ENCODE results near the gene TRIM6. TPM values are rescaled to one million over a fixed set of nuclear protein-coding genes. Genes with fewer than 3 reads are reported as not detected.
A peak's percentile ranks its signal among the peaks of the same experiment; 100 is the strongest.

The TRIM6 gene
- total and polyA plus RNA-seq, 2 donors = 1.7 to 2.9 TPM

DNA sequence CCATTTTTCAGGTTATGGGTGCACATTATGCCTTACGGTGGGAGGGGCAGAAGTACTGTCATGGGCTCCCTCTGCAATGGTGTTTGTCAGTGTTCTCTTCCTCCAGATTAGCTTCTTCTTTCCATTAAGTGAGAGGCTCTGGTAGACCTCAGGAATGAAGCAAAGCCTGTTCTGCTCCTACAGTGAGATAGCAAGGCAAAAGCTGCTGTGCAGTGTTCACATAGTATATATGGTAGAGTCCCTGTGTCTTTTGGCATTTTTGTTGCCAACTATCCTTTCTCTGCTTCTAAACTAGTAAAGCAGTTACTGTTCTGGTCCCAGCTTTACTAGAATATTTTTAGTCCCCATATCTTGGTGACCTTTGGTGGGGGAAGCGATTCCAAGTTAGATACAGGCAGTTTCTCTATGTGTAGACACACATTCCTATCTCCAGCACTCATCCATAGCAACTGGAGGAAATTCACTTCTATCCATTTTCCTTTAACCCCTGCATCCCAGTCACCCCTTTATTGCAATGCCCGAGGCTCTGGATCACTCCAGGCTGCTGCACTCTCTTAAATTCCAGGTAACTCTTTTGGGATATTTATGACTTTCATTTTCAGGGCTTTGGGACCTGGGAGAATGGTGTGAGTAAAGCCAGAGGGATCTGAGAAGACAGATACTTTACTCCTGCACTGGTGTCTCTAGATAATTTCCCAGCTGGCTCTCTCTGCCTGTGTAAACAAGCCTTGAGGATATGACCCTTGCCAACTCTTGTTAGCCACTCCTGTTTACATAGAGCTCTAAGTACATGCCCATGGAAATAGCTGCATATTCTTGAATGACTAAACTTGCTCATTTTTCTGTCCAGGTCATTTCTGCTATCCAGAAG, 24.4 kb downstream of the TRIM6 start:
- no peak overlapping the region for H3K4me3 ChIP-seq (ENCODE audit: low read length in 2 of 2)
- H3K9me3 ChIP-seq (ENCODE audit: control insufficient read depth in 2 of 2, insufficient read depth in 1 of 2, low read length in 1 of 2) = no peaks in the 10 kb centered on the region
- no peak for DNase-seq (ENCODE audit: low read depth in 6 of 9, low spot score in 9 of 9)
- no peaks in the 10 kb centered on the region for H3K36me3 ChIP-seq (ENCODE audit: control insufficient read depth in 2 of 2, insufficient read depth in 2 of 2, low read length in 1 of 2)
- no peak overlapping the region for H3K27ac ChIP-seq (ENCODE audit: low read depth in 1 of 2, low read length in 1 of 2)
- WGBS = 80% methylated on average over 3 of the region's 3 CpGs
- no peaks in the 10 kb centered on the region for H3K27me3 ChIP-seq (ENCODE audit: control insufficient read depth in 2 of 2, insufficient read depth in 1 of 2, low read length in 1 of 2)
- H3K4me1 ChIP-seq (ENCODE audit: control insufficient read depth in 2 of 2, insufficient read depth in 2 of 2, low read length in 2 of 2) = peaks cover 4 to 13% of the 10 kb centered on the region in 2 donors

DNA sequence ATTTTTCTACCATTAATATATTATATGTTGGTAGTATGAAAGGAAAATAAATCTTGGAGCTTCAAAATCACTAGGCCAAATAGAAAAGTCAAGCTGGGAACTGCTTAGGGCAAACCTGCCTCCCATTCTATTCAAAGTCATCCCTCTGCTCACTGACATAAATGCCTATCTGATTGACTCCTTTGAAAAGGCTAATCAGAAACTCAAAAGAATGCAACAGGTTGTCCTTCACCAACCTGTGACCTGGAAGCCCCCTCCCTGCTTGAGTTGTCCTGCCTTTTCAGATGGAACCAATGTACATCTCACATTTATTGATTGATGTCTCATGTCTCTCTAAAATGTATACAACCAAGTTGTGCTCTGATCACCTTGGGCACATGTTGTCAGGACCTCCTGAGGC, 25.1 kb downstream of the TRIM6 start:
- H3K4me1 ChIP-seq (ENCODE audit: control insufficient read depth in 2 of 2, insufficient read depth in 2 of 2, low read length in 2 of 2) = peaks cover 6 to 13% of the 10 kb centered on the region in 2 donors
- no peaks in the 10 kb centered on the region for H3K36me3 ChIP-seq (ENCODE audit: control insufficient read depth in 2 of 2, insufficient read depth in 2 of 2, low read length in 1 of 2)
- DNase-seq (ENCODE audit: low read depth in 6 of 9, low spot score in 9 of 9) = no peak
- H3K27ac ChIP-seq (ENCODE audit: low read depth in 1 of 2, low read length in 1 of 2) = no peak overlapping the region
- no peaks in the 10 kb centered on the region for H3K27me3 ChIP-seq (ENCODE audit: control insufficient read depth in 2 of 2, insufficient read depth in 1 of 2, low read length in 1 of 2)
- no peaks in the 10 kb centered on the region for H3K9me3 ChIP-seq (ENCODE audit: control insufficient read depth in 2 of 2, insufficient read depth in 1 of 2, low read length in 1 of 2)
- no peak overlapping the region for H3K4me3 ChIP-seq (ENCODE audit: low read length in 2 of 2)

DNA sequence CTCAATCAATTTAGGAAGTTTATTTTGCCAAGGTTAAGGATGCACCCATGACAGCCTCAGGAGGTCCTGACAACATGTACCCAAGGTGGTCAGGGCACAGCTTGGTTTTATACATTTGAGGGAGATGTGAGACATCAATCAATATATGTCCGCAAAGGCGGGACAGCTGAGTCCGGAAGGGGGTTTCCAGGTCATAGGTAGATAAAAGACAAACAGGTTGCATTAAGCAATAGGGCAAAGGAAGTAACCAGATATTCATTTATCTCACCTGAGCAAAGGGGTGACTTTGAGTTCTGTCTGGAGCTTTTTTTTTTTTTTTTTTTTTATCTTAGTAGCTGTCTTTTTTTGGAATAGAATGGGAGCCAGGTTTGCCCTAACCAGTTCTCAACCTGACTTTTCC, 26.4 kb downstream of the TRIM6 start:
- no peaks in the 10 kb centered on the region for H3K9me3 ChIP-seq (ENCODE audit: control insufficient read depth in 2 of 2, insufficient read depth in 1 of 2, low read length in 1 of 2)
- DNase-seq (ENCODE audit: low read depth in 6 of 9, low spot score in 9 of 9) = no peak
- H3K36me3 ChIP-seq (ENCODE audit: control insufficient read depth in 2 of 2, insufficient read depth in 2 of 2, low read length in 1 of 2) = no peaks in the 10 kb centered on the region
- H3K4me3 ChIP-seq (ENCODE audit: low read length in 2 of 2) = no peak overlapping the region
- H3K4me1 ChIP-seq (ENCODE audit: control insufficient read depth in 2 of 2, insufficient read depth in 2 of 2, low read length in 2 of 2) = peaks cover 6 to 13% of the 10 kb centered on the region in 2 donors
- H3K27ac ChIP-seq (ENCODE audit: low read depth in 1 of 2, low read length in 1 of 2) = no peak overlapping the region
- no peaks in the 10 kb centered on the region for H3K27me3 ChIP-seq (ENCODE audit: control insufficient read depth in 2 of 2, insufficient read depth in 1 of 2, low read length in 1 of 2)
- WGBS = 98% methylated on average over 3 of the region's 3 CpGs

DNA sequence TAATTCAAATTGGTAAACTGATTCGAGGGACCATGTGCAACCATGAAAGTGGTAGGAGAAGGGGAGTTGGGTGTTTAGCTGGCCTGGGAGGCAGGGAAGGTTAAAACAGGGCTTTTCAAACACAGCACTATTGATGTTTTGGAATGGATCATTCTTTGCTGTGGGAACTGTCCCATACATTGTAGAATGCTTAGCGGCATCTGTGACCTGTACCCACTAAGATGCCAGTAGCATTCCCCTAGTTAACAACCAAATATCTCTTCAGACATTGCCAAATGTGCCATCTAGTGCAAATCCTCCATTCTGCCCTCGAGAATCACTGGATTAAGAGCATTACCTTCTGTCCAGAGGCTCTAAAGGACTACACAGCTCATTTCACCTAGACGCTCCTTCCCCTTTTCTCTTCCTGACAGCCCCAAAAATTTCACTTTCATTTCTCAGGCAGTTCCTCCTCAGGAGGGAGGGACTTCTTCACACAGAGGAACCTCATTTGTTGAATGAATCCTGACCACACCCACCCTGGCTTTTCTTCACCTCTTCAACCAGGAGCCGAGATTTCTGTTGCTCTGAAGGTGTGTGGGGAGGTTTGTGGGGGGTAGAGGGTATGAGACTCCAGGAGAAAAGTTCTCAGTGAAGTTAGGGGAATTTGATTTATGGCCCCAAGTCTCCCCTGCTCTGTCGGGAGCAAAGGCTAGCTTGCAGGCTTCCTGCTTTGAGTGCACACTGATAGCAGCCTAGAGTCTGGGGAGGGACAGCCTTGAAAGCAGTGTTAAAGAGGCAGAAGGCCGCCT, 28.2 kb downstream of the TRIM6 start, which contains the start of gene TRIM34:
Gene TRIM34 (plus strand): TSS at position 513 of the 791 bp plus-strand sequence. CDS start 7,331 bp downstream, outside the sequence.
- Histone ChIP-seq H3K36me3 (ENCODE audit: control insufficient read depth in 2 of 2, insufficient read depth in 2 of 2, low read length in 1 of 2) (no peaks in the 10 kb centered on the region), H3K4me3 (ENCODE audit: low read length in 2 of 2) (peak within 1 kb of the TSS; percentile 61 to 63), H3K9me3 (ENCODE audit: control insufficient read depth in 2 of 2, insufficient read depth in 1 of 2, low read length in 1 of 2) (no peaks in the 10 kb centered on the region), H3K27me3 (ENCODE audit: control insufficient read depth in 2 of 2, insufficient read depth in 1 of 2, low read length in 1 of 2) (no peaks in the 10 kb centered on the region), H3K4me1 (ENCODE audit: control insufficient read depth in 2 of 2, insufficient read depth in 2 of 2, low read length in 2 of 2) (peaks cover 6 to 13% of the 10 kb centered on the region in 2 donors), H3K27ac (ENCODE audit: low read depth in 1 of 2, low read length in 1 of 2) (peak within 1 kb of the TSS; percentile 75 to 85)
- peak; percentile 63 to 91 (median 77) for DNase-seq (ENCODE audit: low read depth in 6 of 9, low spot score in 9 of 9)
- WGBS = 24% methylated on average over 7 of the region's 7 CpGs

DNA sequence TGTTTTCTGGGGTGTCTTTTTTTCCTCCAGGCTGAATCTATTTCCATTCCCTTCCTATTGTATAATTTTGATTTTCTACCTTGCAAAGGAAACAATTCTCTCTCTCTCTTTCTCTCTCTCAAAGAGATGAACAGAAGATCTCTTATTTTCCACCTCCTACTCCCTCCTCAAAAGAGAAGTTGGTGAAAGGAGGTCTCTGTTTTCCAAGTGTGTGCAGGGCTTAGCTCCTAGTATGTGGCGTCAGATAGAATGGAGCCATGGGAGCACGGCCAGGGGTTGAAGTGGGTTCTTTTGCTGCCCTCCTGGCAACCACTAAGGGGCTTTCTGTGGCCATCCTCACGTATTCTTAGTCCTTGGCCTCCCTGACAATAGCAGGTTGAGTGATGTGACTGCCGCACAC, 28.8 kb downstream of the TRIM6 start:
- peak overlapping the region; percentile 15 to 70 for H3K27ac ChIP-seq (ENCODE audit: low read depth in 1 of 2, low read length in 1 of 2)
- no peaks in the 10 kb centered on the region for H3K27me3 ChIP-seq (ENCODE audit: control insufficient read depth in 2 of 2, insufficient read depth in 1 of 2, low read length in 1 of 2)
- peak in 1 of 9 donors; percentile 17 for DNase-seq (ENCODE audit: low read depth in 6 of 9, low spot score in 9 of 9)
- H3K4me3 ChIP-seq (ENCODE audit: low read length in 2 of 2) = peak overlapping the region; percentile 61 to 63
- H3K36me3 ChIP-seq (ENCODE audit: control insufficient read depth in 2 of 2, insufficient read depth in 2 of 2, low read length in 1 of 2) = no peaks in the 10 kb centered on the region
- H3K4me1 ChIP-seq (ENCODE audit: control insufficient read depth in 2 of 2, insufficient read depth in 2 of 2, low read length in 2 of 2) = peaks cover 6 to 13% of the 10 kb centered on the region in 2 donors
- no peaks in the 10 kb centered on the region for H3K9me3 ChIP-seq (ENCODE audit: control insufficient read depth in 2 of 2, insufficient read depth in 1 of 2, low read length in 1 of 2)
- 46% methylated on average over 4 of the region's 4 CpGs for WGBS

DNA sequence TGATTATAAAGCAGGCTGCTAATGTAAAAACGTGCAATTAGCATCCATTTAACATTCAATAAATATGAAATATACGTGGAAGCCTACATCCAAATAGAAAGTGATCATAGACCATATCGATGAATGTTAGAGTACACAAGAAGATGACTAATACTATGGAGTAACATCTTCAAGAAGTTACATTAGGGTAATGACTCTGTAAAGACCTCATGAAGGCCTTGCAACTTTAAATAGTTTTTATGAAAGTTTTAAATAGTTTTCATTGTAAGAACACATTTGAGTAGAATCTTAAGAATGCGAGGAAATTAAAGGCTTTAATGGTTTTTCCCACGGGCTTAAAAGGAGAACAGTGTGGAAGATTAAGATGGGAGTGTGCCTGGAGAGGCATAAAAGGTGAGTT, 29.8 kb downstream of the TRIM6 start:
- H3K27me3 ChIP-seq (ENCODE audit: control insufficient read depth in 2 of 2, insufficient read depth in 1 of 2, low read length in 1 of 2) = no peaks in the 10 kb centered on the region
- H3K27ac ChIP-seq (ENCODE audit: low read depth in 1 of 2, low read length in 1 of 2) = no peak overlapping the region
- H3K4me3 ChIP-seq (ENCODE audit: low read length in 2 of 2) = no peak overlapping the region
- DNase-seq (ENCODE audit: low read depth in 6 of 9, low spot score in 9 of 9) = no peak
- H3K9me3 ChIP-seq (ENCODE audit: control insufficient read depth in 2 of 2, insufficient read depth in 1 of 2, low read length in 1 of 2) = no peaks in the 10 kb centered on the region
- no peaks in the 10 kb centered on the region for H3K36me3 ChIP-seq (ENCODE audit: control insufficient read depth in 2 of 2, insufficient read depth in 2 of 2, low read length in 1 of 2)
- H3K4me1 ChIP-seq (ENCODE audit: control insufficient read depth in 2 of 2, insufficient read depth in 2 of 2, low read length in 2 of 2) = peaks cover 6 to 13% of the 10 kb centered on the region in 2 donors
- WGBS = 95% methylated on average over 5 of the region's 5 CpGs

DNA sequence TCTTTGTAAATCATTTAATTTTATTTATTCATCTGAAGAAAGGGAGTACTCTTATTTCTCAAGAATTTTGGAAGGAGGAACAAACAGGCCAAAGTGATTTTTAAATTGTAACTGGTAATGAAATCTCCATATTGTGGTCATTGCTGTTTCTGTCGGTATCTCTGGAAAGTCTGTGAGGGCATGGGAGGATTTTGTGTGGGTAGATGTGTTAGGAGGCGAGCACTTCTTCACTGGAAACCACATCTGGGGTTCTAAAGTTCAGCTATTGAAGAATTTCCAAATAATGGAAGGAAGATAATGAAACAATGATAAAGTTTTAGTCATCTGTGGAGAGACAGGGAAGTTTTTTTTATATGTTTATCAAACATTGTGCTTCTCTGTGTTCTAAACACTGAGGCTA, 35.0 kb downstream of the TRIM6 start:
- 96% methylated on average over 2 of the region's 2 CpGs for WGBS
- no peaks in the 10 kb centered on the region for H3K4me1 ChIP-seq (ENCODE audit: control insufficient read depth in 2 of 2, insufficient read depth in 2 of 2, low read length in 2 of 2)
- no peak overlapping the region for H3K27ac ChIP-seq (ENCODE audit: low read depth in 1 of 2, low read length in 1 of 2)
- no peak for DNase-seq (ENCODE audit: low read depth in 6 of 9, low spot score in 9 of 9)
- peaks cover 0 to 9% of the 10 kb centered on the region in 2 donors for H3K36me3 ChIP-seq (ENCODE audit: control insufficient read depth in 2 of 2, insufficient read depth in 2 of 2, low read length in 1 of 2)
- no peak overlapping the region for H3K4me3 ChIP-seq (ENCODE audit: low read length in 2 of 2)
- no peaks in the 10 kb centered on the region for H3K27me3 ChIP-seq (ENCODE audit: control insufficient read depth in 2 of 2, insufficient read depth in 1 of 2, low read length in 1 of 2)
- H3K9me3 ChIP-seq (ENCODE audit: control insufficient read depth in 2 of 2, insufficient read depth in 1 of 2, low read length in 1 of 2) = no peaks in the 10 kb centered on the region

DNA sequence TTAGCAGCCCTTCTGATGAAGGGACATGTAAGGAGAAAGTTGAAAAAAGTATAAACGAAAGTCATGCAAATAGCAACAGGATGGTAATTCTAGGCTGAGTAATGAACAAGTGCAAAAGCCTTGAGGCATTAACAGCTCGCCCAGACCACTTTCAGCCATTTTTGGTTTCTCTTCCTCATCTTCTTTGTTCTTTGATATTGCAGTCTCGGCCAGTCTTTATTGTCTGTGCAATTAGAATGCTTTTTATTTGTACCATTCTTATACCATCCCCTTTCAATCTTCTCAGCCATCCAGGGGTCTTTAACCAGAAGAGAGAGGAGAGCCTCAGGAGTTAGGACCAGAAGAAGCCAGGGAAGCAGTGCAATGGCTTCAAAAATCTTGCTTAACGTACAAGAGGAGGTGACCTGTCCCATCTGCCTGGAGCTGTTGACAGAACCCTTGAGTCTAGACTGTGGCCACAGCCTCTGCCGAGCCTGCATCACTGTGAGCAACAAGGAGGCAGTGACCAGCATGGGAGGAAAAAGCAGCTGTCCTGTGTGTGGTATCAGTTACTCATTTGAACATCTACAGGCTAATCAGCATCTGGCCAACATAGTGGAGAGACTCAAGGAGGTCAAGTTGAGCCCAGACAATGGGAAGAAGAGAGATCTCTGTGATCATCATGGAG, 35.7 kb downstream of the TRIM6 start:
- H3K27me3 ChIP-seq (ENCODE audit: control insufficient read depth in 2 of 2, insufficient read depth in 1 of 2, low read length in 1 of 2) = no peaks in the 10 kb centered on the region
- no peaks in the 10 kb centered on the region for H3K4me1 ChIP-seq (ENCODE audit: control insufficient read depth in 2 of 2, insufficient read depth in 2 of 2, low read length in 2 of 2)
- no peak for DNase-seq (ENCODE audit: low read depth in 6 of 9, low spot score in 9 of 9)
- H3K27ac ChIP-seq (ENCODE audit: low read depth in 1 of 2, low read length in 1 of 2) = no peak overlapping the region
- H3K9me3 ChIP-seq (ENCODE audit: control insufficient read depth in 2 of 2, insufficient read depth in 1 of 2, low read length in 1 of 2) = no peaks in the 10 kb centered on the region
- WGBS = 95% methylated on average over 5 of the region's 5 CpGs
- H3K36me3 ChIP-seq (ENCODE audit: control insufficient read depth in 2 of 2, insufficient read depth in 2 of 2, low read length in 1 of 2) = peaks cover 0 to 9% of the 10 kb centered on the region in 2 donors
- H3K4me3 ChIP-seq (ENCODE audit: low read length in 2 of 2) = no peak overlapping the region

All from thymus (tissue), 11 donors.